NCI-H187 (cell line): ENCODE data around the gene IRF3.

Experiments used
- DNase-seq, 2 experiments: peaks; one replicate each; lab custom pipeline; 2025; lab: John Stamatoyannopoulos, UW

The IRF3 gene

DNA sequence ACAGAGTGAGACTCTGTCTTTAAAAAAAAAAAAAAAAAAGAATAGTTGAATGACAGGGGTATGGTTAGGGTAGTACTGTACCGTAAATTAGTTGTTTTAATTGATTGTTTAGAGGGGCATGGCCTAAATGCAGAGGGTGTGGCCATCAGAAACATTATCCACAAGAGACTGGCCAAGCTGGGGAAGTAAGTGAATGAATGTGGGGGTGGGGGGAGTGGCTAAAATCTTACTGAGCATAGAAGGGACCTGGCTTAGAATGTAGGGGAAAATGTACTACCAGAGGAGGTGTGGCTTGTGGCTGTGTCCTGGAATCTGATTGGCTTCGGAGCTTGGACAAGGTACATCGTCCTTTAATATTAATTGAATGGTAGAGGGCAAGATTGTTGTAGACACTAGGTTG lies 3.9 kb upstream of the IRF3 start:
- no peak for DNase-seq

DNA sequence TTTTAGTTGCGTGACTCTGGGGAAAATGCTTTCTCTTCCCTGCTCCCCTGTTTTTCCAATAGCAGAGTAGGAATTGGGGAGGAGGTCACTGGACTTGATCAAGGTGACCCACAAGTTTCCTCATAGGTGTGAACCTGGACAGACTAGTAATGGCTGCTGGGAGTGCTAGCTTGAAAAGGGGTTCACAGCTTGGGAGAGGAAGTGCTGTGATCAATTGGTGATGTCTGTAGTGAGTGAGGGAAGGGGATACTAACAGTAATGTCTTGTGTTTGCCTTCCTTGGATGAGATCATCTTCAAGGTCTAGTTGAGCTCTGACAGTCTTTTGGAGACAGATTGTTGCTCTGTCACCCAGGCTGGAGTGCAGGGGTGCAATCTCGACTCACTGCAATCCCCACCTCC lies 1.8 kb upstream of the IRF3 start:
- DNase-seq: no peak

DNA sequence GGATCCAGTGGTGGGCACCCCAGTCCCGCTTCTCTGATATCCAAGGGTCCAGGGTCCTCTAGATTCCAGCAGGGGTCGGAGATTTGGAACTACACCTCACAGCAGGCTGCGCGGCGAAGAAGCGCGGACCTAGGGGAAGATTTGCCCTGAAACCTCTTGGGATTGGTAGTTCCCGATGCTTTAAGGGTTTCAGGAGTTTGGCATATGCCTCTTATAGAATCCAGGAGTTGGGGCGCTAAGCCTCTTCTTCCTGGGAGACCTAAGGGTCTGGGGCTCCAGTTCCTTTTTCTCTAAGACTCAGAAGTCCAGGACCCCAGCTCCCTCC lies 425 bp upstream of the IRF3 start:
- no peak for DNase-seq

DNA sequence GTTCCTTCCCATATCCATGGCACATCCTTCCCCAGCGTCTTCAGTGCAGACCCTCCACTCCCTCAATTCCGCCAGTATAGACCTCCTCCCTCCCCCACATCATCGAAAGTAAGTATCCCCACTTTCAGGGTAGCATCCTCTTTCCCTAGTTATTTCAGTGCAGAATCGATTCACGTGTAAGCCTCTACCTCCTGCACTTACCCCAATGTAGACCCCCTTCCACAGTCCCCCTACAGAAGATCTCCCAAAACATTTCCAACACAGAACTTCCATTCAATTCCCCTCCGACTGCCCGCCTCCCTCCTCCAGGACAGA lies 664 bp downstream of the IRF3 start:
- DNase-seq: no peak

DNA sequence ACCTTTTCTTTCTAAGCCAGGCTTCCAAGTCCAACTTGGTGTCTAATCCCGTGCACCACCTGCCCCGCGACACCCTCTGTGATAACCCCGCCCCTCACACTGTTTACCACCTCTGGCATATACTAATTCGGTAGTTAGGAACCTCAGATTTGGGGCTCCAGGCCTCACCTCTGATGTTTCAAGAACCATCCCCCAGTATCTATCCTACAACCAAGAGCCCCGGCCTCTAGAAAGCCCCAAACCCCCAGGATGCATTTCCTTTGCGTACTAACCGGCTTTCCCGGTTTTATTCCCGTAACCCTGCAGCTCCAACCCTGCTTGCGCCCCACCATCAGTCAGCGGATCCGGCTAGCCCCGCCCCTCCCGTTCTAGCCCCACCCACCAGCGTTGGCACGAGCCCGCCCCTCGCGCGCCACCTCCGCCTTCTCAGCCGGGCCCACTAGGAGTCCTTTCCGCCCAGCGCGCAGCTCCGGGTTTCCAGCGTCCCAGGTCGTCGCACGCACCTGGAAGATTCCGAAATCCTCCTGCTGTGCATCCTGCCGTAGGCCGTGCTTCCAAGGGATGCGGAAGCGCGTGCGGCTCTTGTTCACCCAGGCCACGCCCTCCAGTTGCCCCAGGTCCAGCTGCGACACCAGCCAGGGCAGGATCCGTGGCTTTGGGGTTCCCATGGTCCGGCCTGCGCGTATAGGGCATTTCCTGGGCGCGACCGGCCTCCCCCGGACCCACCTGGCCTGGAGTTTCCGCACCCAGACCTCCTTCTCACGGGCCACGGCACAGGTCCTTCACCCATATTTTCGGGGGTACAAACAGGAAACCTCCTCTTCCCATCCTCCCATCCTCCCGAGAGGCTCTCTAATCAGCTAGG lies 1.3 kb downstream of the IRF3 start:
- DNase-seq: peak; percentile 76 to 83

DNA sequence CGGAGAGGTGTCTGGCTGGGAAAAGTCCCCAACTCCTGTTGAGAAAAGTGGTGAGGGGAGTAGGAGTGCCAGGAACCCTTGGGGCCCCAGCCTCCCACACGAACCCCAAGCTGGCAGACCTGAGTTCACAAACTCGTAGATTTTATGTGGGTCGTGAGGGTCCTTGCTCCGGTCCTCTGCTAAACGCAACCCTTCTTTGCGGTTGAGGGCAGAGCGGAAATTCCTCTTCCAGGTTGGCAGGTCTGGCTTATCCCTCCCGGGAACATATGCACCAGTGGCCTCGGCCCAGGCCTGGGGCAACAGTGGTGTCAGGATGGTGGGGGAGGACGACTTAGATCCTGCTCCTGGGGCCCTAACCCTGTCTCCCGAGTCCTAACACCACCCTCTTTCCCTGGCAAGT lies 2.4 kb downstream of the IRF3 start:
- no peak for DNase-seq

DNA sequence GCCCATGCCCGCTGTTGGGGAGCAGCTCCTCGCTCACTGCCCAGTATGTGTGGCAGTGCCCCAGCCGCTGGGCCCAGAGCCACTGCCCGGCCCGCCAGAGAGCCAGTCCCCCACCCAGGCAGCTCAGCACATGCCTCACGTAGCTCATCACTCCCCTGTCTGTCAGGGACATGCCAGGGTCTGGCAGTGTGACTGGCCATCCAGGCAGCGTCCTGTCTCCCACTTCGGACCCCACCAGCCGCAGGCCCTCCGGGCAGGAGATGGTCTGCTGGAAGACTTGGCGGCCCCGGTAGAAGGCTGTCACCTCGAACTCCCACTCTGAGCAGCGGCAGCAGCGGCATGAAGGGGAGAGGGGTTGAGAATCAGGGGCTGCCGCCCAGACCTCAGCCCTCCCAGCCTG lies 3.6 kb downstream of the IRF3 start:
- DNase-seq: no peak

DNA sequence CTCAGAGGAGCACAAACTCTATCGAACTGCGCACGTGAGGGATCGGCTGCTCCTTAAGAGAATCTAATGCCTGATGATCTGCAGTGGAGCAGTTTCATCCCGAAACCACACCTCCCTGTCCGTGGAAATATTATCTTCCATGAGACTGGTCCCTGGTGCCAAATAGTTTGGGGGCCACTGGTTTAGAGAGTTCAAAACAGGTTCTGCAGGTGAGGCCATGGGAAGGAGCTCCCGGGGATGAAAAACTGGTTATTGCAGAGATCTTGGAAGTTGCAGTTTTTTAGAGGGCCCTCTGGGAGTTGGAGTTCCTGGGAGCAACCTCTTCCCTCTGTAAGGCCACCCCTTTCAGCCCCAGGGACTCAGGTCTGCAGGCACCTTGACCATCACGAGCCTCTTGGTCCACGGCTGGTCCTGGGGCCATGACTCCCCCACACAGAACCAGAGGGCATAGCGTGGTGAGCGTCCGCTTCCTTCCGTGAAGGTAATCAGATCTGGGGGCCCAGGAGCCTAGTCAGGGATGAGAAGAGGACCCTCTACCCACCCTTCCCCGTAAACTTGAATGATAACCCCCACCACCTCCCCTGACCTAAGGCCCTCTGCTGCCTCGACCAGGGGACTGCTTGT lies 5.2 kb downstream of the IRF3 start:
- DNase-seq: no peak

DNA sequence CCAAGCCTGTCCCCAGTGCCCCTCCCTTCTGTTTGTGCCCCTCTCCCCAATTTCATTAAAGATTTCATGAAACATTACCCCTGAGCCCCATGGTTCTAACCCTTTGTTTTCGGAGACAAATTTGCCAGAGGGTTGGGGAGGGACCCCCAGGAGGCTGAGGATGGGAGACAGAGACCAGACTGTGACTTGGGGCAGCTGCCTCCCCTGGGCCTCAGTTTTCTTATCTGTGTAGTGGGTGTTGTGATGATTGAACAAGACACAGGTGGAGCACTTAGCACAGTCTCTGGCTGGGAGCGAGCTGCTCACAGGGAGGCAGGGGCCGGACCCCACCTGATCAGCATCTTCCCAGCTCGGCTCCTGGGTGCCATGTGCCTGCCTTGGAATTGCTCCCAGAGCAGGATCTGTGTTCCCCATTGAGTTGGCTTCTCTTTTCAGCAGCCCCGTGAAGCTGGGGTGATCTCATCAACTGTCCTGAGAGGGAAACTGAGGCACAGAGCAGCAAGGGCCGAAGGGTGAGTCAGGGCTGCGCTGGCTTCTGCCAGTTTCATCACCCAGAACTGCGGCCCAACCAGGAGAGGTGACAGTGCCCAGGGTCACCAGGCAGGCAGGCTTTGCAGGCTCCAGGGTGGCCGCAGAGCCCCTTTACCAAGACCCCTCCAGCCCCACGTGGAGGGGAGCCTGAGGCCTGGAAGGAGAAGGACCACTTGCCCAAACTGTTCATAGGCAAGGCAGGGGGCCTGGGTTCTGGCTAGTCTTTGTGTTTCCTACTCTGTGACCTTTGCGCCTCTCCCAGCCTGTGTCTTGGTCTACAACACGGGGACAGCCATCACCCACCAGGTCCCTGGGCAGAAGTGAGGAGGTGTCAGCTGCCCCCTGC lies 6.9 kb downstream of the IRF3 start:
- no peak for DNase-seq

DNA sequence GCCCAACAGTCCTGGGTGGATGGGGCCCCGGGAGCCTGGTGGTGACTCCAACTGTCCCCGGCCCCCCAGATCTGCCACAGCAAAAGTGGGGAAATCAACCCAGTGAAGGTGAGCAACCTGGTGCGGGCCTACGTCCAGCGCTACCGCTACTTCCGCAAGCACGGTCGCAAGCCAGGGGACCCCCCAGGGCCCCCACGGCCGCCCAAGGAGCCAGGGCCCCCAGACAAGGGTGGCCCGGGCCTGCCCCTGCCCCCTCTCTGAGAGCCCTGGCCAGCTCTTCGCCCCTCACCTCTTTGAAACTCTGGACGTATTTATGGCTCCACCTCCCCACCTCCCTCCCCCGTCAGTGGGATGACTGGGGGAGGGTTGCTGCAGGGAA lies 7.5 kb downstream of the IRF3 start:
- no peak for DNase-seq

DNA sequence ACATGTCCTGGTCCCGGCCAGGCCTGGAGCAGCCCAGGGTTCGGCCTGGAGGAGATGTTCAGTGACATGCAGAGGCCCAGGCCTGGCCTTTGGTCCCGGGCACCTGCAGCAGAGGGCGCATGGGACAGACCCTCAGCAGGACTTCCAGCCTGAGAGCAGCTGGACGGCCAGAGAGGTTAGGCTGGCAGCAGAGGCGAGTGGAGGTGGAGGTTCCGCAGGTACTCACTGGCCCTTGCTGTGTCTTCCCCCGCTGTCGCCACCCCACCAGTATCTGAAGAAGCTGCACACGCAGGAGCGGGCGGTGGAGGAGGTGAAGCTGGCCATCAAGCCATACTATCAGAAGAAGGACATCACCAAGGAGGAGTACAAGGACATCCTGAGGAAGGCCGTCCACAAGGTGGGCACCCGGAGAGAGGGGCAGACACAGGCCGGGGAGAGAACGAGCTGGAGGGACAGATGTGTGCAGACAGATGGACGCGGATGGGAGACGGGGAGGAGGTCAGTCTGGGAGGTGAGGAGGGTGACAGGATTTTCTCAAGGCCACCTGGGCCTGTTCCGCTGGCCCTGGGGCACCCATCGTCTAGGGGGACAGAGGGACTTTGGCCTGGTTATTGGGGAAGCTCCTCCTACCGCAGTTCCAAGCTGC lies 8.0 kb downstream of the IRF3 start:
- no peak for DNase-seq

DNA sequence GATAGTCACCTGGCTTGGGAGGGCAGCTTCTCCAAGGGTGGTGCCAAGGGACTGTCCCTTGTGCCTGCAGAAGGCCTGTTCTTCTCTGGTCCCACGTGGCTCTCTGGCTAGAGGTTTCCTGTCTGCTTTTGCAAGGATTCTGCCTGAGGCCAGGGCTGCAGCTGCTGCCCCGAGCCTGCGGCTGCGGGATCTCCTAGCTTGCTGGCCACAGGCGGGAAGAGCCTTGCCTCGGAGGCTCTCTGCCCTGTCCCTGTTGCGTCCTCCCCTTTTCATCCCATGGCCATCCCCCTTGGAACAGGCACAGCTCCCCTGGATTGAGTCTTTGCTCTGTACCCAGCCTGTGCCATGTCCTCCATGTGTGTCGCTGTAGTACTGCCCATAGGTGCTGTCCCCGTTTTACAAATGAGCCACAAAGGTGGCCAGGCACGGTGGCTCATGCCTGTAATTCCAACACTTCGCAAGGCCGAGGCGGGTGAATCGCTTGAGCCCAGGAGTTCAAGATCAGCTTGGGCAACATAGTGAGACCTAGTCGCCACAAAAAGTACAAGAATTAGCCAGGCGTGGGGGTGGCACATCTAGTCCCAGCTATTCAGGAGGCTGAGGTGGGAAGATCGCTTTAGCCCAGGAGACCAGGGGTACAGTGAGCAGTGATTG lies 9.1 kb downstream of the IRF3 start:
- DNase-seq: no peak

DNA sequence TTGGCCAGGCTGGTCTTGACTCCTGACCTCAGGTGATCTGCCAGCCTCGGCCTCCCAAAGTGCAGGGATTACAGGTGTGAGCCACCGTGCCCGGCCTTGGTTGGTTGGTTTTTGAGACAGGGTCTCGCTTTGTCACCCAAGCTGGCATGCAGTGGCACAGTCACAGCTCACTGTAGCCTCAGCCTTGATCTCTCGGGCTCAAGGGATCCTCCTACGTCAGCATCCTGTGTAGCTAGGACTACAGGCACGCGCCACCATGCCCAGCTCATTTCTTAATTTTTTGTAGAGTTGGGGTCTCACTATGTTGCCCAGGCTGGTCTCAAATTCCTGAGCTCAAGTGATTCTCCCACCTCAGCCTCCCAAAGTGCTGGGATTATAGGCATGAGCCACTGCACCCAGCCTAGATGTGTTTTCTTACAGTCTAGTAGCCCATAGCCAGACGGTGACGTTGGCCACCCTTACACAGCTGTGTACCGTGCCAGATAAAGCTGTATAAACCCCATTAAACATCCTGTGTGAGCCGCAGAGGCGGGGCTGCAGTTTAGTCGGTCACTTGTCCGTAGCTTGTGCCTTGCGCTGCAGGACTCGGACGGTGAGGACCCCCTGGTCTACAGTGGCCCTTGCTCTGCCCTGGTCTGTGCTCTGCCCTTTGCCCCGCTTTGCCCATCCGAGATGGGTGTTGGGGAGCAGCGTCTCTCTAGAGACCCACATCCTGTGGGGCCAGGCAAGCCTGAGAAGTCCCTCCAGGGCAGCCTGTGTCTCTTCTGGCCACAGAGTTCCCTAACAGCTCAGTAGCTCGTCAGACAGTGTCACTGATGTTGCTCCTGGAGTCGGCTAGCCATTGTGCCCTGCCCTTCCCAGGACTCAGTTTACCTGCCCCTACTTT lies 9.8 kb downstream of the IRF3 start:
- DNase-seq: no peak

DNA sequence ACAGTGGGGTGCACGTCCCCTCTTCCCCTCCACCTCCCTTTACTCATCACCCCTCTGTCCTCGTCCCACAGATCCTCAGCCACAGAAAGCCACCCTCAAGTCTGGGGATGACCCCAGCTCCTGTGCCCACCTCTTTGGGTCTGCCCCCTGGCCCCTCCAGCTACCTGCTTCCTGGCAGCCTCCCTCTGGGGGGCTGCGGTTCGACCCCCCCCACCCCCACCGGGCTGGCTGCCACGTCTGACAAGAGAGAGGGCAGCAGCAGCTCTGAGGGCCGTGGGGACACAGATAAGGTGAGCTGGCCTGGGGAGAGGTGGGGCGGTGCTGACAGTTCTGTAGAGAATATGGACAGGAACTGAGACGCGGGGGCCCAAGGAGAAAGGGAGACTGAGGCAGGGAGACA lies 11.1 kb downstream of the IRF3 start:
- no peak for DNase-seq

DNA sequence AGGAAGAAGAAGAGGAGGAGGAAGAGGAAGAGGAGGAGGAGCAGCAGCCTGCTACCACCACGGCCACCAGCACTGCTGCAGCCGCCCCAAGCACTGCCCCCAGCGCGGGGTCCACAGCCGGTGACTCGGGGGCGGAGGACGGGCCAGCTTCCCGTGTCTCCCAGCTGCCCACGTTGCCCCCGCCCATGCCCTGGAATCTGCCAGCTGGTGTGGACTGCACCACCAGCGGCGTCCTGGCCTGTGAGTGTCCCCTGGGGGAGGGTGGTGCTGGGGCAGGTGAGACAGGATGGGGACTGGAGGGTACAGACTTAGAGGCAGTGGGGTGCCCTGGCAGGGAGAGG lies 12.2 kb downstream of the IRF3 start:
- no peak for DNase-seq

DNA sequence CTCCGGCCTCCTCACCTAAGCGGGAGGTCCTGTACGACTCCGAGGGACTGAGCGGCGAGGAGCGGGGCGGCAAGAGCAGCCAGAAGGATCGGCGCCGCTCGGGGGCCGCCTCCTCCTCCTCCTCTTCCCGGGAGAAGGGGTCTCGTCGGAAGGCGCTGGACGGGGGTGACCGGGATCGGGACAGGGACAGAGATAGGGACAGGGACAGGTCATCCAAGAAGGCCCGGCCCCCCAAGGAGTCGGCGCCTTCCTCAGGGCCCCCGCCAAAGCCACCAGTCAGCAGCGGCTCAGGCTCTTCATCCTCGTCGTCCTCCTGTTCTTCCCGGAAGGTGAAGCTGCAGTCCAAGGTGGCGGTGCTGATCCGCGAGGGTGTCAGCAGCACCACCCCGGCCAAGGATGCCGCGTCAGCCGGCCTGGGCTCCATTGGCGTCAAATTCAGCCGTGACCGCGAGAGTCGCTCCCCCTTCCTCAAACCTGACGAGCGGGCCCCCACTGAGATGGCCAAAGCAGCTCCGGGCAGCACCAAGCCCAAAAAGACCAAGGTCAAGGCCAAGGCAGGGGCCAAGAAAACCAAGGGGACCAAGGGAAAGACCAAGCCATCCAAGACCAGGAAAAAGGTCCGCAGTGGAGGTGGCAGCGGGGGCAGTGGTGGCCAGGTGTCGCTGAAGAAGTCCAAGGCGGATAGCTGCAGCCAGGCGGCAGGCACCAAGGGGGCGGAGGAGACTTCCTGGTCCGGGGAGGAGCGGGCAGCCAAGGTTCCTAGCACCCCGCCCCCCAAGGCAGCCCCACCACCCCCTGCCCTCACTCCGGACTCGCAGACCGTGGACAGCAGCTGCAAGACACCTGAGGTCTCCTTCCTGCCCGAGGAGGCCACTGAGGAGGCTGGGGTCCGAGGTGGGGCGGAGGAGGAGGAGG lies 12.8 kb downstream of the IRF3 start:
- no peak for DNase-seq

DNA sequence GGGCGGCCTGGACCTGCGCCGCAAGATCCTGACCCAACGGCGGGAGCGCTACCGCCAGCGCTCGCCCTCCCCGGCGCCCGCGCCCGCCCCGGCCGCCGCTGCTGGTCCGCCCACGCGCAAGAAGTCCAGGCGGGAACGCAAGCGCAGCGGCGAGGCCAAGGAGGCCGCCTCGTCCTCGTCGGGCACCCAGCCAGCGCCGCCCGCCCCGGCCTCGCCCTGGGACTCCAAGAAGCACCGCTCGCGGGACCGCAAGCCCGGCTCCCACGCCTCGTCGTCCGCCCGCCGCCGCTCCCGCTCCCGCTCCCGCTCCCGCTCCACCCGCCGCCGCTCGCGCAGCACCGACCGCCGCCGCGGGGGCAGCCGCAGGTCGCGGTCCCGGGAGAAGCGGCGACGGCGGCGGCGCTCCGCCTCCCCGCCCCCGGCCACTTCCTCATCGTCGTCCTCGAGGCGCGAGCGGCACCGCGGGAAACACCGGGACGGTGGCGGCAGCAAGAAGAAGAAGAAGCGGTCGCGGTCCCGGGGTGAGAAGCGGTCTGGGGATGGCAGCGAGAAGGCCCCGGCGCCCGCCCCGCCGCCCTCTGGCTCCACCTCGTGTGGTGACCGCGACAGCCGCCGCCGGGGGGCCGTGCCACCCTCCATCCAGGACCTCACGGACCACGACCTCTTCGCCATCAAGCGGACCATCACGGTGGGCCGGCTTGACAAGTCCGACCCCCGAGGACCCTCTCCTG lies 13.7 kb downstream of the IRF3 start:
- no peak for DNase-seq

DNA sequence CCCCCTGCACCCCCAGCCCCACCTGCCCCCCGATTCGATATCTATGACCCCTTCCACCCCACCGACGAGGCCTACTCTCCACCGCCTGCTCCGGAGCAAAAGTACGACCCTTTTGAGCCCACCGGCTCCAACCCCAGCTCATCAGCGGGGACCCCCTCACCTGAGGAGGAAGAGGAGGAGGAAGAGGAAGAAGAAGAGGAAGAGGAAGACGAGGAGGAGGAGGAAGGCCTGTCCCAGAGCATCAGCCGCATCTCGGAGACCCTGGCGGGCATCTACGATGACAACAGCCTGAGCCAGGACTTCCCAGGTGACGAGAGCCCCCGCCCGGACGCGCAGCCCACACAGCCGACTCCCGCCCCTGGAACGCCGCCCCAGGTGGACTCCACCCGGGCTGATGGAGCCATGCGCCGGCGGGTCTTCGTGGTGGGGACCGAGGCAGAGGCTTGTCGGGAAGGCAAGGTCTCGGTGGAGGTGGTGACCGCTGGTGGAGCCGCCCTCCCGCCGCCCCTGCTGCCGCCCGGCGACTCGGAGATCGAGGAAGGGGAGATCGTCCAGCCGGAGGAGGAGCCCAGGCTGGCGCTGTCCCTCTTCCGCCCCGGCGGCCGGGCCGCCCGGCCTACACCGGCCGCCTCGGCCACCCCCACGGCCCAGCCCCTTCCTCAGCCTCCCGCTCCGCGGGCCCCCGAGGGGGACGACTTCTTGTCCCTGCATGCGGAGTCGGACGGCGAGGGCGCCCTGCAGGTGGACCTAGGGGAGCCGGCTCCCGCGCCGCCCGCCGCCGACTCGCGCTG lies 14.4 kb downstream of the IRF3 start:
- DNase-seq: no peak

DNA sequence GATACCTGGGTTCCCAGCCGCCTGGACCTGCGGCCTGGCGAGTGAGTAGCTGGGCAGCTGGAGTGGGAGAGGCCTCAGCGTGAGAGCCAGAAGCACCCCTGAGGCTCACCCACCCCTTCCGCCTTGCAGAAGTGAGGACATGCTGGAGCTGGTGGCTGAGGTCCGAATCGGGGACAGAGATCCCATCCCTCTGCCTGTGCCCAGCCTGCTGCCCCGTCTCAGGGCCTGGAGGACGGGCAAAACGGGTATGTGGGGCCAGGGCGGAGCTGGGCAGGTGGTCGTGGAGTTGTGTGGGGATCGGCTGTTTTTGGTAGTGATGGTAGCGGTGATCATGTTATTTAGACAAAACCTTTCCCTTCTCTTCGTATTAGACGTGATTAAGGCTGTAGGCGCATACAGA lies 19.1 kb downstream of the IRF3 start:
- no peak for DNase-seq
